Stomach (tissue), 9 donors: Measurements from ENCODE around the gene APP. TPM values are rescaled to one million over a fixed set of nuclear protein-coding genes. Genes with fewer than 3 reads are reported as not detected.

Experiments
- DNase-seq, 2 donors: peaks; one replicate each; pipeline versions ENCODE4 v3.0.0 to v3.0.0-alpha.2; 2013 to 2019
- H3K27ac ChIP-seq, 5 donors: fragments of 200-600 bp in 4 of 5; sonication (generic) in 4 of 5; one replicate each; pipeline ENCODE4 v1.5.1; 2013 to 2019; ENCODE audit warnings: mild to moderate bottlenecking in 1 of 5, moderate library complexity in 1 of 5
- H3K27me3 ChIP-seq, 3 donors: fragments of 200-600 bp; sonication (generic); one replicate each; pipeline ENCODE4 v1.5.1; 2017 to 2019; ENCODE audit warnings: mixed run types in 1 of 3
- H3K36me3 ChIP-seq, 4 donors: fragments of 200-600 bp; sonication (generic); 1 replicate in 3 of 4; 2 replicates in 1 of 4; pipeline ENCODE4 v1.5.1; 2016 to 2019
- H3K4me1 ChIP-seq, 4 donors: fragments of 200-600 bp; sonication (generic); one replicate each; pipeline ENCODE4 v1.5.1; 2016 to 2019
- H3K4me3 ChIP-seq, 4 donors: fragments of 200-600 bp; sonication (generic) in 3 of 4; one replicate each; pipeline ENCODE4 v1.5.1; 2016 to 2019; ENCODE audit warnings: mild to moderate bottlenecking in 1 of 4
- H3K9me3 ChIP-seq, 4 donors: fragments of 200-600 bp; sonication (generic); one replicate each; pipeline ENCODE4 v1.5.1; 2016 to 2019
- EP300 ChIP-seq: sonication (generic); formaldehyde crosslinking; IDR thresholded peaks from one replicate; pipeline ENCODE4 v1.6.1; 2017; ENCODE audit warnings: antibody characterized with exemption
- POLR2A ChIP-seq, 4 donors: fragments of 450-650 bp; IDR thresholded peaks; one replicate each; pipeline ENCODE4 v1.6.1; 2016; ENCODE audit warnings: antibody characterized with exemption in 4 of 4, control low read depth in 2 of 4, mild to moderate bottlenecking in 1 of 4, moderate library complexity in 1 of 4
- POLR2AphosphoS5 ChIP-seq, 3 donors: sonication (generic); formaldehyde crosslinking; IDR thresholded peaks; one replicate each; pipeline ENCODE4 v1.6.1; 2016; ENCODE audit warnings: antibody characterized with exemption in 3 of 3
- WGBS, 5 donors: extraction: QIAGEN DNeasy Blood & Tissue Kit in 3 of 5; methylation state at CpG; one replicate each; pipeline versions ENCODE4 v1.1.5 to v1.1.7; 2013 to 2018; 5-methylcytosine and 5-hydroxymethylcytosine counted together
- intact Hi-C: fragments of 100-400 bp; cut with DNase I; formaldehyde crosslinking; loops from one replicate; pipeline ENCODE4 v1.15.1; 2023; ENCODE audit warnings: low total_unique reads
- polyA plus RNA-seq, 3 donors: library from polyadenylated mRNA; stranded (reverse); fragments of 200-250 nt; gene quantifications; one replicate each; pipeline ENCODE4 v1.2.3, GENCODE V29; 2013
- total RNA-seq, 5 donors: library from RNA; depleted of rRNA; stranded (reverse); fragments of >200 nt; gene quantifications; one replicate each; pipeline versions ENCODE4 v1.1.0 to v1.2.3, GENCODE V29; 2014 to 2016
- TF ChIP-seq, protein P1 (sequence below), 7 experiments: fragments of 450-650 bp in 4 of 7; fragments of 200-600 bp in 3 of 7; sonication (generic) in 3 of 7; IDR thresholded peaks; one replicate each; pipeline ENCODE4 v1.5.1; 2016 to 2019; ENCODE audit warnings: antibody characterized with exemption in 7 of 7, control low read depth in 2 of 7, mild to moderate bottlenecking in 1 of 7
- donor health status: healthy with polysubstance abuse.
- donor health status: Bipolar disorder and iron deficiency.
- donor health status: healthy.

The APP gene
- total and polyA plus RNA-seq, 8 donors: 41.2 to 408 (median 200) TPM

DNA sequence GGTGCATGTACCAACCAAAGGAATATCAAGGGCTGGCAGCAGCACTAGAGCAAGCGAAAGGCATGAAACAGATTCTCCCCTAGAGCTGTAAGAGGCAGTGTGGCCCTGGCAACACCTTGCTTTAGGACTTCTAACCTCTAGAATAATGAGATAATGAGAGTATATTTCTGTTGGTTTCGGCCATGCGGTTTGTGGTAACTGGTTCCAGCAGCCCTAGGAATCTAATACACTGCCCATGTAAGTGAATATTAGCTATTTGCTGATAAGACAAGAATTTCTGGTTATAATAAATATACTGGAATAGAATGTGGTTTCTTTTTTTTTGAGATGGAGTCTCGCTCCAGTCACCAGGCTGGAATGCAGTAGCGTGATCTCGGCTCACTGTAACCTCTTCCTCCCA, 236.4 kb downstream of the APP start:
- H3K4me1 ChIP-seq: peaks cover 27 to 69% (median 38%) of the 10 kb centered on the region in 4 donors
- H3K4me3 ChIP-seq: no peak overlapping the region
- peak; percentile 31 to 63 for DNase-seq
- 32 to 59% (median 52%) methylated on average over 6 of the region's 6 CpGs for WGBS, 5 donors
- TF ChIP-seq POLR2AphosphoS5 (IDR thresholded peaks at IDR 0.05) (peak in 1 of 3 donors; percentile 43), EP300 (no peak)
- no peaks in the 10 kb centered on the region for H3K9me3 ChIP-seq
- H3K27ac ChIP-seq: peak overlapping the region; percentile 48 to 85 (median 74)
- H3K36me3 ChIP-seq: no peaks in the 10 kb centered on the region
- H3K27me3 ChIP-seq: no peaks in the 10 kb centered on the region
- intact Hi-C loops: no loop called here

DNA sequence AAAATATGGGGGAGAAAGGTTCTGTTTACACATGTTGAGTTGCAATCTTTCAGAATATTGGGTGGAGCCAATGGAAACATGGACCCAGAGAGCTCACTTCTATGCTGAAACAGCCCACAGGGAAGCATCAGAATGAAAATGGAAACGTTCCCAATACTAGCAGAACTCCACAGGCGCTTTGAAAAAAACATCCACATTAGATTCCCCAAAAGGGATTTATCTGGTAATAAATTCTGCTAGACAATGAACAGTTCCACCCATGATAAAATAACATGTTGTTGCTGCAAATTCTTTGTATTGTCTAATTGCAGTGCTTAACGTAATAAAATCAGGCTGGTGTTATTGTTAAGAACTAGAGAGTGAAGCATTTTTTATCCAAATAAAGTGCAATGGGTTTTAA, 238.8 kb downstream of the APP start:
- DNase-seq: peak in 1 of 2 donors; percentile 56
- Histone ChIP-seq H3K4me1 (peaks cover 19 to 56% (median 32%) of the 10 kb centered on the region in 4 donors), H3K9me3 (no peaks in the 10 kb centered on the region), H3K27me3 (no peaks in the 10 kb centered on the region), H3K27ac (peak overlapping the region in 1 of 5 donors; percentile 30), H3K4me3 (no peak overlapping the region), H3K36me3 (no peaks in the 10 kb centered on the region)
- WGBS, 5 donors: 48 to 77% (median 59%) methylated on average over 3 of the region's 3 CpGs
- TF ChIP-seq EP300 (no peak), POLR2AphosphoS5 (IDR thresholded peaks at IDR 0.05) (no peak), POLR2A (IDR thresholded peaks at IDR 0.05) (no peak)
- TF ChIP-seq, protein P1, sequence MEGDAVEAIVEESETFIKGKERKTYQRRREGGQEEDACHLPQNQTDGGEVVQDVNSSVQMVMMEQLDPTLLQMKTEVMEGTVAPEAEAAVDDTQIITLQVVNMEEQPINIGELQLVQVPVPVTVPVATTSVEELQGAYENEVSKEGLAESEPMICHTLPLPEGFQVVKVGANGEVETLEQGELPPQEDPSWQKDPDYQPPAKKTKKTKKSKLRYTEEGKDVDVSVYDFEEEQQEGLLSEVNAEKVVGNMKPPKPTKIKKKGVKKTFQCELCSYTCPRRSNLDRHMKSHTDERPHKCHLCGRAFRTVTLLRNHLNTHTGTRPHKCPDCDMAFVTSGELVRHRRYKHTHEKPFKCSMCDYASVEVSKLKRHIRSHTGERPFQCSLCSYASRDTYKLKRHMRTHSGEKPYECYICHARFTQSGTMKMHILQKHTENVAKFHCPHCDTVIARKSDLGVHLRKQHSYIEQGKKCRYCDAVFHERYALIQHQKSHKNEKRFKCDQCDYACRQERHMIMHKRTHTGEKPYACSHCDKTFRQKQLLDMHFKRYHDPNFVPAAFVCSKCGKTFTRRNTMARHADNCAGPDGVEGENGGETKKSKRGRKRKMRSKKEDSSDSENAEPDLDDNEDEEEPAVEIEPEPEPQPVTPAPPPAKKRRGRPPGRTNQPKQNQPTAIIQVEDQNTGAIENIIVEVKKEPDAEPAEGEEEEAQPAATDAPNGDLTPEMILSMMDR (IDR thresholded peaks at IDR 0.05): no peak
- intact Hi-C loops: no loop called here

DNA sequence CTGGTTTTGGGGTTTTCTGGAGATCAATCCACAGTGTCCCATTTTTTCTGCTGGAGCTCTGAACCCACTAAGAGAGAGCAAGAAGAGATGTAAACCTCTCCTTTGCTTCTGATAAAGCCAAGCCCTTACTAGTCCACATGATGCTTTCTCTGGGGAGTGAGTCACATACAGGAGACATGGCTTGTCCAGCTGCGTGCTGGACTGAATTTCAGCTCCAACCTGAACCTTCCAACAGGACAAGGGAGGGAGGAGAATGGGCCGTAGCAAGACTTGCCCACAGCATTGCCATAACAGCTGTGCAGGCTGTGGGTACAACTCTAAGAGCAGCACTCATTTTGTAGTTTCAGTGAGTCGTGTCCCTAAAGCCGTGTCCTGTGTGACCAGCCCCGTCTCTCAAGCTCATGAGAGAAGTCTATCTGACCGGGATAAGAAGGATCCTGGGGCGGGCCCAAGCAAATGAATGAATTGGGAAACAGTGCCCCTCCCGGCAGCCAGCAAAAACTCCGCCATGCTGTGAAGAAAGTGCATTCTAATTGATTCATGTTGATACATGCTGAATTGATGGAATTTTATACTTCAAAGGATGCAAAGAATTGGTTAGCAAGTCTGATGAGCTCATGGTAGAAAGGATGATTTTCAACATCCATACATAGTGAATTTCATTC, 240.6 kb downstream of the APP start:
- Histone ChIP-seq H3K27me3 (no peaks in the 10 kb centered on the region), H3K36me3 (no peaks in the 10 kb centered on the region), H3K9me3 (no peaks in the 10 kb centered on the region), H3K4me3 (no peak overlapping the region), H3K27ac (no peak overlapping the region), H3K4me1 (peaks cover 24 to 56% (median 41%) of the 10 kb centered on the region in 4 donors)
- intact Hi-C loops: no loop called here
- WGBS, 5 donors: 70 to 85% (median 81%) methylated on average over 9 of the region's 9 CpGs
- DNase-seq: no peak
- no peak for TF ChIP-seq POLR2A (IDR thresholded peaks at IDR 0.05)
- TF ChIP-seq EP300: no peak
- TF ChIP-seq POLR2AphosphoS5 (IDR thresholded peaks at IDR 0.05): no peak
- TF ChIP-seq, protein P1 (IDR thresholded peaks at IDR 0.05): no peak

DNA sequence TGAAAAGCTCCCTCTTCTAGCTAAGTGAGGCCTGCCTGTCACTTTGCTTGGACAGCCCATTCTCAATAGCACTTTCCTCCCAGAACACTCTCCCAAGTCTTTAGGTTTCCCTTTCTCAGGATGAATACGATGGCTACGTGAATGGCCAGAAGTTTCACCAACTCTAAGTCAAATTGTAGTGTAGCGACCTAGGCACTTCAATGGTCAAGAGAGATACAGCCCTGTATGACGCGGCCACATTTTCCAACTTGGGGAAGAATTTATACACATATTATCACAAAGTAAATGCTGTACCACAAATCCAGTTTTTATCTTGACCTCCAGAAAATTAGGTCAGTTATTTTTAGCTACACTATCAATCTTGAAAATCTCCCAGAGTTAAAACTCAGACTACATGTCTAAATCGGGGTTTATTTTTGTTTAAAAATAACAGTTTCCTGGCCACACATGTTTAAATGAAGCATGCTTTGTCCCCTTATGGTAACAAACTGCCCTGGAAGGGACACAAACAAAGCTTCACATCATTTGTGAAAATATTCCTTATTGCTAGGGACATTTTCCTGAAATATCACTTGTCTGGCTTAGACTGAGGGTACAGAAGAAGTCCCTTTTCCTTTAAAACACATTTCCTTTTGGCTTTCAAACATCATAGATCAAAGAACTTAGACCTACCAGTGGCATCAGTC, 243.2 kb downstream of the APP start:
- no peak for DNase-seq
- no peak for TF ChIP-seq POLR2AphosphoS5 (IDR thresholded peaks at IDR 0.05)
- TF ChIP-seq POLR2A (IDR thresholded peaks at IDR 0.05): no peak
- TF ChIP-seq, protein P1 (IDR thresholded peaks at IDR 0.05): no peak
- TF ChIP-seq EP300: no peak
- no peaks in the 10 kb centered on the region for H3K27me3 ChIP-seq
- 43 to 62% (median 53%) methylated on average over 6 of the region's 6 CpGs for WGBS, 5 donors
- H3K36me3 ChIP-seq: no peaks in the 10 kb centered on the region
- H3K9me3 ChIP-seq: no peaks in the 10 kb centered on the region
- H3K4me3 ChIP-seq: no peak overlapping the region
- intact Hi-C loops: no loop called here
- peak overlapping the region; percentile 18 to 75 (median 64) for H3K27ac ChIP-seq
- H3K4me1 ChIP-seq: peaks cover 18 to 47% (median 32%) of the 10 kb centered on the region in 4 donors
